GM21786 (cell line): ENCODE results near the gene GATAD1.
"Not testable (repeated sequence)": the region's sequence is repeated elsewhere in the genome, so short reads cannot be mapped to it uniquely, and the experiment has no call there.

Experiments
- ATAC-seq: cut with Tn5 transposase; IDR thresholded peaks from one replicate; pipeline ENCODE4 v1.9.1; 2021; ENCODE audit not compliant: unreplicated experiment

Gene GATAD1

DNA sequence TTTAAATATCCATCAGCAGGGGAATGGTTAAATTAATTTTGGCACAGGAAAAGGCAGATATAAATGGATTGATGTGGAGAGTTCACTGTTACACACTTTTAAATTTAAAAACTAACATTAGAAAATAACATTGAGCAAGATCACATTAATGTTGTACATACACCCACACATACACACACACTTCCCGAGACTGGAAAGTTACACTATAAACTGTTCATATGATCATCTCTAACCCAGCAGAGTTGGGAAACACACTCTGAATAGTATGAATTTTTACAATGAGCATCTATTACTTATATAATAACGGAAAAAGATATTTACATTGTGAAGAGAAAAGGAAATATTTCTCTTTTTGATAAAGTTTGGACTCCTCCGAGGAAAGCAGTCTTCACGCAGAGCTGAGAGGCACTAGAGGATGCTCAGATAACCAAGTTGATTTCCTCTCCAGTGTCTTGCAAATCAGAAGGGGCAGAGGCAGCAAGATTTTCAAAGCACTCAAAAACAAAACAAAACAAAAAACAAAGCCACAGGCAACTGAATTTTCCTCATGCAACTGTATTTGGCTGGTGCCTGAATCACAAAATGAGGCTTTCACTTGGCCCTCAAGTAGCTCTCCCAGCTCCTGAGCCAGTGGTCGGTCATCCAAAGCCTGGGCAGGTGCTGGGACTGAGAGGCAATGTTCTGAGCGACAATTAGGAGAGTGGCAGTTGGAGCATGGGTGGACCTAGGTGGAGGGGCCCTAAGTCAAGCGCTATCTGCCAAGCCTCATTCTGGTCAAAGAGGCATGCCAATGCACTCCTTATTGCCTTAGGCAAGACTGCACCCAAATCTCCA is 10.5 kb upstream of the GATAD1 start:
- no peak for ATAC-seq

DNA sequence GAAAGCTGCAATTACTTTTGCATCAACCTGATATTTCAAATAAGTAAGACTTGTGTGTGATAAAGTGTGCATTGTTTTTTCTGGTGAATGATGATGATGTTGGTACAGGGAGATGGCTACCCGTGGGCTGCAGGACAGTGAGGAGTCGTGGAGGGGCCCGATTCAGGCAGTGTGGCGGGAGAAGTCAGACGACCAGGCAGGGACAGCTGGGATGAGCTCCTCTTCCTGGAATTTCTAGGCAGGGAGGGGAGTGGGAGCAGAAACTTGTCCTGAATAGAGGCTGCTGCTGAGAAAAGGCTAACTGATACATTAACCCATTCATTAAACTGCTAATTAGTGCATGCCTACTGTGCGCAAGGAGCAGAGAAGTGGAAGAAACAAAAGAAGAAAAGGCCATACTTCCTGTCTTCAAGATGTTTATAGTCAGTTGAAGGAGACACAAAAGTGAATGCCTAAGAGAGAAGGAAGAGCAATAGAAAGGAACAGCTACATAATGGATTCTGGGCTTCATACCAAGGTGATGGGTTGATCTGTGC is 9.3 kb upstream of the GATAD1 start:
- no peak for ATAC-seq

DNA sequence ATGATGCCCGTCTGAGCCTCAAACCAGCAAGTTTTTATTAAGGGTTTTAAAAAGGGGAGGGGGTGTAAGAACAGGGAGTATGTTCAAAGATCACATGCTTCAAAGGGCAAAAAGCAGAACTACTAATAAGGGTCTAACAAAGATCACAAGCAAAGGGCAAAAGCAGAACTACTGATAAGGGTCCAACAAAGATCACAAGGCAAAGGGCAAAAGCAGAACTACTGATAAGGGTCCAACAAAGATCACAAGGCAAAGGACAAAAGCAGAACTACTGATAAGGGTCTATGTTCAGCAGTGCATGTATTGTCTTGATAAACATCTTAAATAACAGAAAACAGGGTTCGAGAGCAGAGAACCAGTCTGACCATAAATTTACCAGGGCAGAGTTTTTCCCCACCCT is 4.6 kb upstream of the GATAD1 start:
- not testable (repeated sequence) for ATAC-seq

DNA sequence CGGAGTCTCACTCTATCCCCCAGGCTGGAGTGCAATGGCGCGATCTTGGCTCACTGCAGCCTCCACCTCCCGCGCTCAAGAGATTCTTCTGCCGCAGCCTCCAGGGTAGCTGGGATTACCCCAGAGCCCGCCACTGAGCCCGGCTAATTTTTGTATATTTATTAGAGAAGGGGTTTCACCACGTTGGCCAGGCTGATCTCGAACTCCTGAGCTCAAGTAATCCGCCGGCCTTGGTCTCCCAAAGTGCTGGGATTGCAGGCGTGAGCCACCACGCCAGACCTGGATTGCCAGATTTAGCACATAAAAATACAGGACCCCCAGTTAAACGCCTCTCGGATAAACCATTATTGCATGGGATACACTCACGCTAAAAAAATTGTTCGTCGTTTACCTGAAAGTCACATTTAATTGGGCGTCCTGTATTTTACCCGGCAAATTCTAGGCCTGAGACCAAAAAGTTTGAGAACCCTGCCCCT is 375 bp upstream of the GATAD1 start:
- no peak for ATAC-seq

DNA sequence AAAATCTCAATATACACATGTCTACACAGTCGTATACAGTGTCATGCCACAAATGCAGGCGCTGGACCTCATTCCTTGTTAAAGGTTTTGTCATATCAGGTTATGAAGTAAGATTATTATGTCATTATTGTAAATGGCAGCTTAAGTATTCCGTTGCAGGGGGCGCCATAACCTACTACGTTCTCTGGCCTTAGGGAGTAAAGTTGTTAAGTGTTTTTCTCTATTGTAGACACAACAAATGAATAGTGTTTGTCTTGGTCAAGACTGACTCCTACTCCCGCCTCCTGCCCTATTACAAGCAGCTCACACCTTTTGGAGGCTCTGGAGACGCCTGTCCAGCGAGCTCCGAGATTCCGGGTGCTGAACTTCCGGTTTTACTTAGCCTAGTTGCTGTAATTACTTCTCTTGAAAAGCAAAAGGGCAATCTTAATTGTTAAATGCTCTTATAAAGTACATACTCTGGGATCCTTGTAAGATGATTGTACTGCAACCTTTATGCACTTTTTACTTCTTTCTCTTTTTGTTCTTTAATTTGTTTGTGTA is 994 bp downstream of the GATAD1 start:
- peak; percentile 33 for ATAC-seq

DNA sequence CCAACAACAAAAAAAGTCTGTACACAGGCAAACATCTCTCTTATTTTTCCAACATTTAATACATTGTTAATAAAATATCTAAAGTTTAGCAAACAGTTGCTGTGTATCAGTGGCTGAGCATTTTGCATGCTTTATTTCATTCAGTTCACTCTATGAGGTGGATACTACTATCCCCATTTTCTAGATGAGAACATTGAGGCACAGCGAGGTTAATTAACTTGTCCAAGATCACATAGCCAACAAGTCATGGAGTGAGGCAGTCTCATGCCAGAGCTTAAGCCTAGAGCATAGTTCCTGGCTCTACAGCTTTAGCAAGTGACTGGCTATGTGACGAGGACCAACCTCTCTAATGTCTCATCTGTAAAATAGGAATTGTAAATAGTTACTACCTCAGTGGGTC is 4.4 kb downstream of the GATAD1 start:
- no peak for ATAC-seq

DNA sequence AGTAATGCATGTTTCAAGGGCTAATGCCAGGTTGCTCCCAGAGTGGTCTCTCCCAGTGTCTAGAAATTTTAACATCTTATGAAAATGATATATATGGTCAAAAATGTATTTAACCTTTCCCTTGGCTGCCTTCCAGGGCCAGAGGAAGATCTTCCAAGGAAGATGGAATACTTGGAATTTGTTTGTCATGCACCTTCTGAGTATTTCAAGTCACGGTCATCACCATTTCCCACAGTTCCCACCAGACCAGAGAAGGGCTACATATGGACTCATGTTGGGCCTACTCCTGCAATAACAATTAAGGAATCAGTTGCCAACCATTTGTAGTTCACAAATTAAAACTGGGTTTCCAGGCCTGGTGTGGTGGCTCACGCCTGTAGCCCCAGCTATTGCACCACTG is 9.0 kb downstream of the GATAD1 start:
- no peak for ATAC-seq

DNA sequence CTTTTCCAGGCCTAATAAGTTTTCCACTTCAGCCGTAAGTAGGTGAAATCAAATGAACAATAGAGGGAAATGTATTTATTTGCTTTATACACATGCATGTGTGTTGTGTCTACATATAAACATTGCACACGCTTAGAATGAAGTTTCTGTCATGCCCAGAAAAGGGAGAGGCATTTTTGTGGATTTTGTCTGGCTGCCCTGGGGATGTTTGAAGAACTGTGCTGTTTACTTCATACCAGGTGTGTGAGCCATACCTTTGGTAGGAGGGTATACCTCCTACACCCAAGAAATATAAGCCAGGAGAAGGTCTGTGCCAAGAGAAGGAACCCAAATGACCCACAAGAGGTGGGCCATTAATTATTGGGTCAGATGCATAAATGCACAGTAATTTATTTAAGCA is 12.8 kb downstream of the GATAD1 start:
- ATAC-seq: no peak

DNA sequence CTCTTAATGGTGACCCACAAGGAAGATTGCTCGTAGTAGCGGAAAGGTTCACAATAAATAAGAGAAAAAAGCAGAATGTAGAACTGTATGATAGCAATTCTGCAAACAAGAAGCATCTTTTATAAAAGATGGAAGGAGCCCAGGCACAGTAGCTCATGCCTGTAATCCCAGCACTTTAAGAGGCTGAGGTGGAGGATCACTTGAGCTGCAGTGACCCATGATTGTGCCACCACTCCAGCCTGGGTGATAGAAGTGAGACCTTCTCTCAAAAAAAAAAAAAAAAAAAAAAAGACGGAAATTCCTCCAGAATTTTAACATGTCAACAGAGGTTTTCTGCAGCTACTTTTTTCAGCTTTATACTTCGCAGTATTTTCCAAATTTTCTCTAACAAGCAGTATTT is 13.2 kb downstream of the GATAD1 start:
- ATAC-seq: no peak

DNA sequence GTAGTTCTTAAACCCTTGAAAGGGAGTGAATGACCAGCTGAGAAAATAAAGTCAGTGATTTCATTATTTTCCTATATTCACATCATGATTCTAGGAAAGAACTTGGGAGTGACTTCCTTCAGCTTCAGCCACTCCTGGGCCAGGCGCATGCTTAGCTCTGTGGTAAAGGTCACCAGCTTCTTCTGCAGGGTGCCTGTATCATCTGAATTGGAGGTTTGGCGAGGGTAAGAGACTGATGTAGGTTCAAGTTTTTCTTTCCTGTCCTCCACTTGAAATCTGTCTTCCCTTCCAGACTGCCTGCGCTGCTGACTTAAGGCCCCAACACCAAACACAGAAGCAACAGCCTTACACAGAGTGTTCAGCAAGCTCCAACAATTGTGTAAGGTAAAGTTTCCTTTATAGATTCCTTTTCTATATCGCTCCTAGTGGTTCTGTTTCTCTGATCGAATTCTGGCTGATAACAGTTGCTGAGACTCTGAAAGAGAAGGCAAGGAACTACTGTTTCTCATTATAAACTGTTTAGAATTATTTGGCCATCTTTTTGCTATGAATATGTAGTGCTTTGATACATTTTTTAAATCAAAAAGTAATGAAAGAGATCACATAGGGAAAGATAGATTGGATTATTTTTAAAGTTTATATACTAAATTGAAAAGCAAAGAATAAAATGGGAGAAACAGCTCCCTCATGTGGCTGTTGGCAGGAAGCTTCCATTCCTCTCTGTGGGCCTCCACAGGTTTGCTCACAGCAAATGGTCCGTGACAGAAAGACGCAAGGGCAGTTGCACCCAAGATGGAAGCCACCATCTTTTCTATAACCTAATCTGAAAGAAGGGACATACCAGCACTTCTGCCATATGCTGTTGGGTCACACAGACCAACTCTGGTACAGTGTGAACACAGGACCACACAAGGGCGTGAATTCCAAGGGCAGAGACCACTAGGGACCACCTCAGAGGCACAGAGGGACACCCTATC is 14.0 kb downstream of the GATAD1 start:
- ATAC-seq: peak; percentile 63

DNA sequence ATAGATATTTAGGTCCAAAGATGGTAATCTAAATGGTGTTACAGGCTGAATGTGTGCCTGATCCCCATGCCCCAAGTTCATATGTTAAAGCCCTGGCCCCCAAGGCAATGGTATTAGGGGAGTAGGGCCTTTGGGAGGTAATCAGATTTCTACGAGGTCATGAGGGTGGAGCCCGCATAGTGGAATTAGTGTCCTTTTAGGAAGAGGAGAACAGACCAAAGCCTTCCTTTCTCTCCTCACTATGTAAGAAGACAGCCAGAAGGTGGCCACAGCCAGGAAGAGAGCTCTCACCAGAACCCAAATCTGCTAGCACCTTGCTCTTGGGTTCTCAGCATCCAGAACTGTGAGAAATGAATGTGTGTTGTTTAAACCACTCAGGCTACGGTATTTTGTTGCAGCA is 15.3 kb downstream of the GATAD1 start:
- no peak for ATAC-seq

DNA sequence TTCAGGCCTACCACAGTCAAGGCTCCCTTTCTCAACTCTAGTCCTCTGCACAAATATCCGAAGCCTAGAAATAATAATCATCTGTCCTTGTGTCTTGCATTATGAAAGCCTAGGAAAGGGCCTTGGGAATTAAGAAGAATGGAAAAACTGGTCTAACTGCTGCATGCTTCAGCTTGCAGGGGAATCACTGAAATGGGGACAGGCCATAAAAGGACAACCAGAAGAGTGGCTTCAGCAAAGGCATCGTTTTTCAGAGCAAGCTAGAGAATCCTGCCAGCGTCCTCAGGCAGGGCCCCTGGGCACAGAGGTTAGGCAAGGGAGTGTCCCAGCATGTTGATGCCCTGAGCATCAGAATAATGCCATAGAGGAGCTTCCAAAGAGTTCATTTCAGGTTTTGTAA is 17.2 kb downstream of the GATAD1 start:
- ATAC-seq: no peak

DNA sequence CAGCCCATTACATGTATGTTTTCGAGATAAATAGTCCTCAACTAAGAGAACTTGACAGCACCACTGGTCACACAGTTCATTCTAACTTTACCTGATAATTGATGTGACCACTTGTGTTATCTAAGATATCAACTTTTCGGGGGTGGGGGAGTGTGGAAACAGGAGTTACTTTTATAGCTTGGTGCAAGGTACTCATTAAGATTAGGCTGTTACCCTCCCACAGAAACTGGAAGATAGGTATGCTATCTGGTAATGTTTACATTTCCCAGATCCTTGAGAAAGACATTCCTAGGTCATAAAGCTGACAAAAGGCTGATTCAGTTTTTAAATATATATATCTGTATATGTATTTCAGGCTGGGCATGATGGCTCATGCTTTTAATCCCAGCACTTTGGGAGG is 19.4 kb downstream of the GATAD1 start:
- no peak for ATAC-seq

DNA sequence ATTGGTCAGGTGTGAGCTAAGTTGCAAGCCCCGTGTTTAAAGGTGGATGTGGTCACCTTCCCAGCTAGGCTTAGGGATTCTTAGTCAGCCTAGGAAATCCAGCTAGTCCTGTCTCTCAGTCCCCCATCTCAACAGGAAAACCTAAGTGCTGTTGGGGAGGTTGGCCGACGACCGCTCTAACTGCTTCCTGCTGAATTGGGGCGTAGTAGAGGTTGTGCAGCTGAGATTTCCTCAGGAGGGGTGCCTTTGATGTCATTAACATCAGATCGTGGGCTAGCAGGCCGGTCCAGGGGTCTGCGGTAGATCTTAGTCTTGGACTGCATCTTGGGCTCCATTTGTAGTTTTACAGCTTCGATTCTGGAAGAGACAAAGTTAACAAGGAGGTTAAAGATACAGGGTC is 21.3 kb downstream of the GATAD1 start:
- not testable (repeated sequence) for ATAC-seq

DNA sequence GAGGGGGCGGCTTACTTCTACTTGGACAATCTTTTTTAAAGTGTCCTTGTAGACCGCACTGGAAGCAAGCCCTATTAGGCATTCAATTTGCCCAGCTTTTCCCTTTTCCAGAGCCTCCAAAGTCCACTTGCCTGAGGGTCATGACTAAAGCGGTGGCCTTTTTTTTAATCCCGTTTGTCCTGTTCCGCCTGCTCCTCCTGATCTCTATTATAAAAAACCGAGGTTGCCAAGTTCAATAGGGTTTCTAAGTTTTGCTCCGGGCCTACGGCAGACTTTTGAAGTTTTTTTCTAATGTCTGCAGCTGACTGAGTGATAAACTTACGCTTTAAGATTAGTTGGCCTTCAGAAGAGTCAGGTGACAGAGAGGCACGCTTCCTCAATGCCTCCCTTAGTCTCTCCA is 26.7 kb downstream of the GATAD1 start:
- ATAC-seq: not testable (repeated sequence)

DNA sequence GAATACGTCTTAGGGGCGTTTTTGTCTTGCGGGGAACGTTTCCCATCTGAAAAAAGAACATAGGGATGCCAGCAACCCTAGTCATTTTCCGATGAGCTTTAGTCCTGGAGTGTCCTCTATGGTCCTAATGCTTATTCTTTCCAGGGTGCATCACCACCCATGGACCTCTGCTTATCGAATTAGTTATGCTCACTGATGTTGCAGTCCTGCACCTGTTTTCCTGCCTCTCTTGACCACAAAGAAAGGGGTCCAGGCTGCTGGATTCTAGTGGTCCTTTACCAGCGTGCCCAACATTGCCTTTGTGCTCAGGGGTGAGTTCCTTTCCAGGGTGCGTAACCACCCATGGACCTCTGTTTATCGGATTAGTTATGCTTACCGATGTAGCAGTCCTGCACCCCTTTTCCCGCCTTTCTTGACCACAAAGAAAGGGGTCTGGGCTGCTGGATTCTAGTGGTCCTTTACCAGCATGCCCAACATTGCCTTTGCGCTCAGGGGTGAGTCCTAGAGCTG is 28.0 kb downstream of the GATAD1 start:
- not testable (repeated sequence) for ATAC-seq

DNA sequence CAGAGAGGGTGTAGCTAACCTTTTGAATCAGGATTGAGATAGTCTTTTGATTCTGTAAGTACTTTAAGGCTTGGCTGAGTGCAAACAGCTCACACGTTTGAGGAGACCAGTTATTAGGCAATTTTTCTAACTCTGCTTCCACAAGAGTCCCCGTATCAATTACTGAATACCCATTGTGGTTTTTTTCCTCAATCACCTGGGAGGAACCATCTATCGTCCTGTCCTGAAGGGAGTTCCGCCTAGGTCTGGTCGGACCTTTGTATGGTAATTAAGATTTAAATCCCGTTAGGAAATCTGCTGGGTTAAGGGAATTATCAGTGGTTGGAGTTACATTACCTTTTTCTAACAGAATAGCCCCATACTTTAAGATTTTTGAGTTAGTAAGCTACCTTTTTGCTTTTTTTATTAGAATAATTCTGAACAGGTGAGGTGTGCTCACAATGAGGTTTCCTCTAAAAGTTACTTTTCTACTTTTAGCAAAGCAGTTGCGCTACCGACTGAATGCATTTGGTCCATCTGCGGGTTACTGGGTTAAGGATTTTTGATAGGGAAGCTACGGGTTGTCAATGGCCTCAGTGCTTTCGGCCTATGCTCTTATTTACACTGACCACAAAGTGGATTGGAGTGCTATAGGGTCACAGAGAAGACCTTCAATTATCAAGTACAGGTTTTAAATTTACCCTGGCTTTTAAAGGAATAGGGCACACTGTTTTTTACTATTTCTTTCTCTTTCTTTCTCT is 28.7 kb downstream of the GATAD1 start:
- ATAC-seq: not testable (repeated sequence)

DNA sequence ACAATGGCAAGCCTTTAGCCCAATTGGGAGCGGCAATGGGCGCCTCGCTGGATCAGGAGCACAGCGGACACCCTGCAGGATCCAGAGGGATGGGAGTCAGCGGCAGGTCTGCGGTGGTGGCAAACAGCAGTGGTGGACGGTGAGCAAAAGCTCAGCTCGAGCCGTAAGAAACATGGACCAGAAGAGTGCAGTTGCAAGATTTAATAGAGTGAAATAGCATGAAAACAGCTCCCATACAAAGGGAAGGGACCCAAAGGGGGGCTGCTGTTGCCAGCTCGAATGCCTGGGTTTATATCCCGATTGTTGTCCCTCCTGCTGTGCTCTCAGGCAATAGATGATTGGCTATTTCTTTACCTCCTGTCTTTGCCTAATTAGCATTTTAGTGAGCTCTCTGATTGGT is 30.4 kb downstream of the GATAD1 start, which contains the start of gene ERVW-1:
Gene ERVW-1, minus strand, starts transcription at position 266 of the 400 bp plus-strand sequence. CDS start 7,565 bp downstream, outside the sequence.
- not testable (repeated sequence) for ATAC-seq

DNA sequence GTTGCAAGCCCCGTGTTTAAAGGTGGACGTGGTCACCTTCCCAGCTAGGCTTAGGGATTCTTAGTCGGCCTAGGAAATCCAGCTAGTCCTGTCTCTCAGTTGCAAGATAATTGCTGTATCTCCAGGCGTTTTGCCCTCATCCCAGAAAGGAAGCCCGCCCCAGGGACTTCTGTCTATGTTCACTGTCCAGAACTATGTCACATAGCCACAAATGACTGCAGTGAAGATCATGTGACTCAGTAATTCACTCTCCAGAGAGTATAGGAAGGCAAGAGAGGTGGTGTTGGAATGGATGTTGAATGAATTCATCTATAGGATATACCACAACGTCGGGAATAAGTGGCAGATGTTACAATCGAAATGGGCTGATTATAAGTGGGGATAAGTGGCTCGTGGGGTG is 30.8 kb downstream of the GATAD1 start:
- ATAC-seq: no peak

DNA sequence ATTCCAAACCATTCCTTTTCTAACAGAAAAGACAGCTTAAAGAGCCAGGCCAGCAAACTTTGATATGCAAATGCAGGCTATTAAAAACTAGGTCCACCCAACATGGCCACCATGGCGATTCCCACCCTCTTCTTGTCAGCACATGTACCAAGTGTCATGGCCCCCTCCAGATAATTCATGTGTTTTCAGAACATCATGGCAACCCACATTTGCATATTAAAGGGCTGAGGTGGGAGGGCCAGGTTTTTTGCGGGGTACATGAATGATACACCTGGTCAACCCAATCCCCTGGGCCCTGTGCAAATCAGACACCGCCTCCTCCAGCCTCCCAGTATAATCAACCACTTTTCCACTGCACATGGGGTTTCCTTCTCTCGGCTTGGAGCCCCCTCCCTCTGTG is 31.4 kb downstream of the GATAD1 start:
- no peak for ATAC-seq
